ENCODE measurements around the gene SVOP.
"Not testable (repeated sequence)": the region's sequence is repeated elsewhere in the genome, so short reads cannot be mapped to it uniquely, and the experiment has no call there.

SVOP gene

GRCh38 chr12:109028624-109029023, 7.8 kb upstream of the SVOP start:
- not testable (repeated sequence) for DNase-seq

- DNase-seq = peak in 1 of 2 experiments; percentile 2
These were observed 6.9 kb upstream of the SVOP start for GRCh38 chr12:109027767-109028166.

- no peak for DNase-seq
These were observed 597 bp downstream of the SVOP start for GRCh38 chr12:109020146-109020795.

- DNase-seq = no peak
These were observed 2.6 kb downstream of the SVOP start for GRCh38 chr12:109018296-109018695.

GRCh38 chr12:109016978-109017377, 3.9 kb downstream of the SVOP start:
- DNase-seq = no peak

GRCh38 chr12:109016016-109016415, 4.9 kb downstream of the SVOP start:
- no peak for DNase-seq

- DNase-seq = no peak
These were observed 5.7 kb downstream of the SVOP start for GRCh38 chr12:109014984-109015765.

GRCh38 chr12:109010259-109010658, 10.6 kb downstream of the SVOP start:
- no peak for DNase-seq

- no peak for DNase-seq
These were observed 11.1 kb downstream of the SVOP start for GRCh38 chr12:109009766-109010165.

GRCh38 chr12:109004017-109004416, 16.9 kb downstream of the SVOP start:
- DNase-seq = no peak

GRCh38 chr12:108996320-108996719, 24.5 kb downstream of the SVOP start:
- no peak for DNase-seq

- no peak for DNase-seq
These were observed 25.4 kb downstream of the SVOP start for GRCh38 chr12:108995370-108995992.

GRCh38 chr12:108990103-108990502, 30.8 kb downstream of the SVOP start:
- not testable (repeated sequence) for DNase-seq

- no peak for DNase-seq
These were observed 31.5 kb downstream of the SVOP start for GRCh38 chr12:108989376-108989775.

GRCh38 chr12:108985750-108986149, 35.1 kb downstream of the SVOP start:
- DNase-seq = no peak

- no peak for DNase-seq
These were observed 37.6 kb downstream of the SVOP start for GRCh38 chr12:108983227-108983626.

GRCh38 chr12:108982621-108983219, 38.1 kb downstream of the SVOP start:
- DNase-seq = no peak

GRCh38 chr12:108981835-108982234, 39.0 kb downstream of the SVOP start:
- DNase-seq = no peak

- no peak for DNase-seq
These were observed 39.8 kb downstream of the SVOP start for GRCh38 chr12:108980831-108981618.

- DNase-seq = no peak
These were observed 43.5 kb downstream of the SVOP start for GRCh38 chr12:108977360-108977759.

GRCh38 chr12:108975024-108975593, 45.8 kb downstream of the SVOP start:
- DNase-seq = no peak

- DNase-seq = no peak
These were observed 47.2 kb downstream of the SVOP start for GRCh38 chr12:108973629-108974152.
